HEK293 (cell line): ENCODE results near the gene SLC25A22.

ENCODE experiments used
- HOXC10 ChIP-seq: sonication (generic); formaldehyde crosslinking; IDR thresholded peaks from 2 replicates; pipeline ENCODE4 v1.8.1; 2023; ENCODE audit warnings: mild to moderate bottlenecking, missing genetic modification reagents
- KLF16 ChIP-seq: fragments of 450-650 bp; formaldehyde crosslinking; IDR thresholded peaks from 2 replicates; pipeline ENCODE4 v1.5.1; 2017; ENCODE audit warnings: missing biosample characterization, missing genetic modification characterization
- KLF9 ChIP-seq: fragments of 450-650 bp; formaldehyde crosslinking; IDR thresholded peaks from 2 replicates; pipeline ENCODE4 v1.5.1; 2016; ENCODE audit warnings: missing biosample characterization, missing genetic modification characterization, low read depth
- SCRT2 ChIP-seq: fragments of 450-650 bp; formaldehyde crosslinking; IDR thresholded peaks from 2 replicates; pipeline ENCODE4 v1.5.1; 2016; ENCODE audit warnings: missing biosample characterization, missing genetic modification characterization
- SP2 ChIP-seq: fragments of 450-650 bp; formaldehyde crosslinking; IDR thresholded peaks from 2 replicates; pipeline ENCODE4 v1.5.1; 2016; ENCODE audit warnings: missing biosample characterization, missing genetic modification characterization
- ZNF169 ChIP-seq: fragments of 450-650 bp; formaldehyde crosslinking; IDR thresholded peaks from 2 replicates; pipeline ENCODE4 v1.5.1; 2016; ENCODE audit warnings: missing biosample characterization, missing genetic modification characterization
- ZNF2 ChIP-seq: fragments of 450-650 bp; formaldehyde crosslinking; IDR thresholded peaks from 2 replicates; pipeline ENCODE4 v1.5.1; 2016; ENCODE audit warnings: missing biosample characterization, missing genetic modification characterization
- ZNF214 ChIP-seq: fragments of 450-650 bp; formaldehyde crosslinking; IDR thresholded peaks from 2 replicates; pipeline ENCODE4 v1.5.1; 2017; ENCODE audit warnings: missing biosample characterization, mild to moderate bottlenecking, missing genetic modification characterization, borderline replicate concordance
- ZNF223 ChIP-seq: fragments of 450-650 bp; formaldehyde crosslinking; IDR thresholded peaks from 2 replicates; pipeline ENCODE4 v1.5.1; 2016; ENCODE audit warnings: missing biosample characterization, missing genetic modification characterization
- ZNF24 ChIP-seq: fragments of 450-650 bp; formaldehyde crosslinking; IDR thresholded peaks from 2 replicates; pipeline ENCODE4 v1.5.1; 2016; ENCODE audit warnings: missing biosample characterization, missing genetic modification characterization
- ZNF266 ChIP-seq: fragments of 450-650 bp; formaldehyde crosslinking; IDR thresholded peaks from 2 replicates; pipeline ENCODE4 v1.5.1; 2016; ENCODE audit warnings: missing biosample characterization, missing genetic modification characterization, low read depth
- ZNF341 ChIP-seq: fragments of 450-650 bp; formaldehyde crosslinking; IDR thresholded peaks from 2 replicates; pipeline ENCODE4; 2016; ENCODE audit warnings: low read depth, missing biosample characterization, missing genetic modification characterization
- ZNF354C ChIP-seq: fragments of 450-650 bp; formaldehyde crosslinking; IDR thresholded peaks from 2 replicates; pipeline ENCODE4 v1.5.1; 2016; ENCODE audit warnings: missing biosample characterization, missing genetic modification characterization, low read depth, borderline replicate concordance
- ZNF366 ChIP-seq: fragments of 450-650 bp; formaldehyde crosslinking; conservative IDR thresholded peaks from 2 replicates; pipeline ENCODE4 v1.5.1; 2016; ENCODE audit warnings: missing biosample characterization, missing genetic modification characterization
- ZNF394 ChIP-seq: fragments of 450-650 bp; formaldehyde crosslinking; IDR thresholded peaks from 2 replicates; pipeline ENCODE4 v1.5.1; 2016; ENCODE audit warnings: missing biosample characterization, missing genetic modification characterization, mild to moderate bottlenecking, moderate library complexity, borderline replicate concordance
- ZNF555 ChIP-seq: fragments of 450-650 bp; formaldehyde crosslinking; conservative IDR thresholded peaks from 2 replicates; pipeline ENCODE4 v1.5.1; 2017; ENCODE audit warnings: missing biosample characterization, mild to moderate bottlenecking, missing genetic modification characterization, inconsistent platforms
- ZNF600 ChIP-seq: fragments of 450-650 bp; formaldehyde crosslinking; IDR thresholded peaks from 2 replicates; pipeline ENCODE4 v1.5.1; 2016; ENCODE audit warnings: missing biosample characterization, missing genetic modification characterization
- ZNF768 ChIP-seq: fragments of 450-650 bp; formaldehyde crosslinking; IDR thresholded peaks from 2 replicates; pipeline ENCODE4 v1.5.1; 2018; ENCODE audit warnings: missing biosample characterization, mild to moderate bottlenecking, missing genetic modification characterization
- ZNF776 ChIP-seq: fragments of 450-650 bp; formaldehyde crosslinking; IDR thresholded peaks from 2 replicates; pipeline ENCODE4 v1.5.0; 2017; ENCODE audit warnings: missing biosample characterization, missing genetic modification characterization, borderline replicate concordance
- ZNF837 ChIP-seq: fragments of 450-650 bp; formaldehyde crosslinking; IDR thresholded peaks from 2 replicates; pipeline ENCODE4 v1.5.1; 2016; ENCODE audit warnings: missing biosample characterization, missing genetic modification characterization
- TF ChIP-seq, protein P1 (sequence below): fragments of 450-650 bp; formaldehyde crosslinking; IDR thresholded peaks from 2 replicates; pipeline ENCODE4 v1.5.1; 2016; ENCODE audit warnings: missing biosample characterization, missing genetic modification characterization
- TF ChIP-seq, protein P2 (sequence below): fragments of 450-650 bp; formaldehyde crosslinking; IDR thresholded peaks from 2 replicates; pipeline ENCODE4 v1.5.1; 2017; ENCODE audit warnings: missing biosample characterization, missing genetic modification characterization
- TF ChIP-seq, protein P3 (sequence below): fragments of 450-650 bp; formaldehyde crosslinking; IDR thresholded peaks from 2 replicates; pipeline ENCODE4 v1.5.0; 2017; ENCODE audit warnings: missing biosample characterization, missing genetic modification characterization, borderline replicate concordance
- TF ChIP-seq, protein P4 (sequence below): fragments of 450-650 bp; formaldehyde crosslinking; IDR thresholded peaks from 2 replicates; pipeline ENCODE4 v1.5.1; 2016; ENCODE audit warnings: missing biosample characterization, missing genetic modification characterization
- TF ChIP-seq, protein P5 (sequence below): fragments of 450-650 bp; formaldehyde crosslinking; IDR thresholded peaks from 2 replicates; pipeline ENCODE4 v1.5.1; 2017; ENCODE audit warnings: missing biosample characterization, missing genetic modification characterization
- TF ChIP-seq, protein P6 (sequence below): sonication (generic); formaldehyde crosslinking; IDR thresholded peaks from 2 replicates; pipeline ENCODE4 v1.8.1; 2022; ENCODE audit warnings: mild to moderate bottlenecking, moderate library complexity, missing genetic modification reagents

The SLC25A22 gene

DNA sequence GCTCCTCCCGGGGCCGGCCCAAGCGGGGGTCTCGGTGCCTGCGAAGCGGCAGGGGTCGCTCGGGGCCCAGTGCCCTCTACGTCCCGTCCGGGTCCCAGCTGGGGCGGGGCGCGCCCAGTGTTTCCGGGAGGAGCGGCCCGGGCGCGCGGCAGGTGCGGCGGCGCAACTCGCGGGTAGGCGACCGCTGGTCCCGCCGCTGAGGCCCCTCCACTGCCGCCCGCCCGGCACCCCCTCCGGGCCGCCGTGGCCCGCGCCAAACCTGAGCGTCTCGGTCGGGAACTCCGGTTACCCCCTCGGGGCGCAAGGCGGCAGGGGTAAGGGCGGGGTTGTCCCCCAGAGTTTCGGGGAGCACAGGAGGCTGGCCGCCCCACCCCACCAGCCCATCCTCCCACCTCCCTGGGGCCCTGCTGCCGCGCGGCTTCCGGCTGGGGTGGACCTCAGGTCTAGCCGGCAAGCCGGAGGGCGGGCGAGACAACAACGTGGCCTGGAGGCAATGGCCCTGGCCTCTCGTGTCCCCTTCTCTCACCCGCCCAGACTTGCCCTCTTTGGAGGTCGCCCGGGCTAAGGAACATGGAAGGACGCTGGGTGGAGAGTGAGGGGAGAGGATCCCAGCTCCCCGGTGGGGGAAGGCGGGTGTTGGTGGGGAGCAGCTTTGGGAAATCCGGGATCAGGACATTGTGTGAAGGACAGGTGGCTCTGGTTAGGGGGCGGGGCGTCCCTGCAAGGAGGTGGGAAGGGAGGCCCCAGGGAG is 29.2 kb upstream of the SLC25A22 start (continued):
- TF ChIP-seq, protein P1, sequence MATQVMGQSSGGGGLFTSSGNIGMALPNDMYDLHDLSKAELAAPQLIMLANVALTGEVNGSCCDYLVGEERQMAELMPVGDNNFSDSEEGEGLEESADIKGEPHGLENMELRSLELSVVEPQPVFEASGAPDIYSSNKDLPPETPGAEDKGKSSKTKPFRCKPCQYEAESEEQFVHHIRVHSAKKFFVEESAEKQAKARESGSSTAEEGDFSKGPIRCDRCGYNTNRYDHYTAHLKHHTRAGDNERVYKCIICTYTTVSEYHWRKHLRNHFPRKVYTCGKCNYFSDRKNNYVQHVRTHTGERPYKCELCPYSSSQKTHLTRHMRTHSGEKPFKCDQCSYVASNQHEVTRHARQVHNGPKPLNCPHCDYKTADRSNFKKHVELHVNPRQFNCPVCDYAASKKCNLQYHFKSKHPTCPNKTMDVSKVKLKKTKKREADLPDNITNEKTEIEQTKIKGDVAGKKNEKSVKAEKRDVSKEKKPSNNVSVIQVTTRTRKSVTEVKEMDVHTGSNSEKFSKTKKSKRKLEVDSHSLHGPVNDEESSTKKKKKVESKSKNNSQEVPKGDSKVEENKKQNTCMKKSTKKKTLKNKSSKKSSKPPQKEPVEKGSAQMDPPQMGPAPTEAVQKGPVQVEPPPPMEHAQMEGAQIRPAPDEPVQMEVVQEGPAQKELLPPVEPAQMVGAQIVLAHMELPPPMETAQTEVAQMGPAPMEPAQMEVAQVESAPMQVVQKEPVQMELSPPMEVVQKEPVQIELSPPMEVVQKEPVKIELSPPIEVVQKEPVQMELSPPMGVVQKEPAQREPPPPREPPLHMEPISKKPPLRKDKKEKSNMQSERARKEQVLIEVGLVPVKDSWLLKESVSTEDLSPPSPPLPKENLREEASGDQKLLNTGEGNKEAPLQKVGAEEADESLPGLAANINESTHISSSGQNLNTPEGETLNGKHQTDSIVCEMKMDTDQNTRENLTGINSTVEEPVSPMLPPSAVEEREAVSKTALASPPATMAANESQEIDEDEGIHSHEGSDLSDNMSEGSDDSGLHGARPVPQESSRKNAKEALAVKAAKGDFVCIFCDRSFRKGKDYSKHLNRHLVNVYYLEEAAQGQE (tag by site-specific recombination) = no peak
- no peak for TF ChIP-seq ZNF354C (tag by site-specific recombination)
- no peak for TF ChIP-seq ZNF266 (tag by site-specific recombination)
- TF ChIP-seq ZNF600 = peak; percentile 87
- TF ChIP-seq ZNF555 (tag by site-specific recombination) = no peak
- TF ChIP-seq, protein P2, sequence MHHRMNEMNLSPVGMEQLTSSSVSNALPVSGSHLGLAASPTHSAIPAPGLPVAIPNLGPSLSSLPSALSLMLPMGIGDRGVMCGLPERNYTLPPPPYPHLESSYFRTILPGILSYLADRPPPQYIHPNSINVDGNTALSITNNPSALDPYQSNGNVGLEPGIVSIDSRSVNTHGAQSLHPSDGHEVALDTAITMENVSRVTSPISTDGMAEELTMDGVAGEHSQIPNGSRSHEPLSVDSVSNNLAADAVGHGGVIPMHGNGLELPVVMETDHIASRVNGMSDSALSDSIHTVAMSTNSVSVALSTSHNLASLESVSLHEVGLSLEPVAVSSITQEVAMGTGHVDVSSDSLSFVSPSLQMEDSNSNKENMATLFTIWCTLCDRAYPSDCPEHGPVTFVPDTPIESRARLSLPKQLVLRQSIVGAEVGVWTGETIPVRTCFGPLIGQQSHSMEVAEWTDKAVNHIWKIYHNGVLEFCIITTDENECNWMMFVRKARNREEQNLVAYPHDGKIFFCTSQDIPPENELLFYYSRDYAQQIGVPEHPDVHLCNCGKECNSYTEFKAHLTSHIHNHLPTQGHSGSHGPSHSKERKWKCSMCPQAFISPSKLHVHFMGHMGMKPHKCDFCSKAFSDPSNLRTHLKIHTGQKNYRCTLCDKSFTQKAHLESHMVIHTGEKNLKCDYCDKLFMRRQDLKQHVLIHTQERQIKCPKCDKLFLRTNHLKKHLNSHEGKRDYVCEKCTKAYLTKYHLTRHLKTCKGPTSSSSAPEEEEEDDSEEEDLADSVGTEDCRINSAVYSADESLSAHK (tag by site-specific recombination) = no peak
- TF ChIP-seq SCRT2 (tag by site-specific recombination) = peak; percentile 58
- peak; percentile 56 for TF ChIP-seq ZNF341 (tag by site-specific recombination)
- no peak for TF ChIP-seq KLF16 (tag by site-specific recombination)
- peak; percentile 78 for TF ChIP-seq SP2 (tag by site-specific recombination)
- TF ChIP-seq ZNF24 (tag by site-specific recombination) = no peak
- TF ChIP-seq ZNF366 (tag by site-specific recombination) = 0 out of 2 replicates have a peak, but pooled peaks have one; percentile 37
- TF ChIP-seq ZNF2 (tag by site-specific recombination) = no peak
- TF ChIP-seq ZNF223 (tag by site-specific recombination) = no peak
- TF ChIP-seq ZNF394 (tag by site-specific recombination) = peak; percentile 29; the same call in 1 of the 2 replicates
- no peak for TF ChIP-seq ZNF768 (tag by site-specific recombination)
- TF ChIP-seq, protein P3, sequence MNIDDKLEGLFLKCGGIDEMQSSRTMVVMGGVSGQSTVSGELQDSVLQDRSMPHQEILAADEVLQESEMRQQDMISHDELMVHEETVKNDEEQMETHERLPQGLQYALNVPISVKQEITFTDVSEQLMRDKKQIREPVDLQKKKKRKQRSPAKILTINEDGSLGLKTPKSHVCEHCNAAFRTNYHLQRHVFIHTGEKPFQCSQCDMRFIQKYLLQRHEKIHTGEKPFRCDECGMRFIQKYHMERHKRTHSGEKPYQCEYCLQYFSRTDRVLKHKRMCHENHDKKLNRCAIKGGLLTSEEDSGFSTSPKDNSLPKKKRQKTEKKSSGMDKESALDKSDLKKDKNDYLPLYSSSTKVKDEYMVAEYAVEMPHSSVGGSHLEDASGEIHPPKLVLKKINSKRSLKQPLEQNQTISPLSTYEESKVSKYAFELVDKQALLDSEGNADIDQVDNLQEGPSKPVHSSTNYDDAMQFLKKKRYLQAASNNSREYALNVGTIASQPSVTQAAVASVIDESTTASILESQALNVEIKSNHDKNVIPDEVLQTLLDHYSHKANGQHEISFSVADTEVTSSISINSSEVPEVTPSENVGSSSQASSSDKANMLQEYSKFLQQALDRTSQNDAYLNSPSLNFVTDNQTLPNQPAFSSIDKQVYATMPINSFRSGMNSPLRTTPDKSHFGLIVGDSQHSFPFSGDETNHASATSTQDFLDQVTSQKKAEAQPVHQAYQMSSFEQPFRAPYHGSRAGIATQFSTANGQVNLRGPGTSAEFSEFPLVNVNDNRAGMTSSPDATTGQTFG (tag by site-specific recombination) = no peak
- TF ChIP-seq, protein P4, sequence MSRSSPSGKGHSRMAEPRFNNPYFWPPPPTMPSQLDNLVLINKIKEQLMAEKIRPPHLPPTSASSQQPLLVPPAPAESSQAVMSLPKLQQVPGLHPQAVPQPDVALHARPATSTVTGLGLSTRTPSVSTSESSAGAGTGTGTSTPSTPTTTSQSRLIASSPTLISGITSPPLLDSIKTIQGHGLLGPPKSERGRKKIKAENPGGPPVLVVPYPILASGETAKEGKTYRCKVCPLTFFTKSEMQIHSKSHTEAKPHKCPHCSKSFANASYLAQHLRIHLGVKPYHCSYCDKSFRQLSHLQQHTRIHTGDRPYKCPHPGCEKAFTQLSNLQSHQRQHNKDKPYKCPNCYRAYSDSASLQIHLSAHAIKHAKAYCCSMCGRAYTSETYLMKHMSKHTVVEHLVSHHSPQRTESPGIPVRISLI (tag by site-specific recombination) = no peak
- 0 out of 2 replicates have a peak, but pooled peaks have one; percentile 58 for TF ChIP-seq KLF9
- TF ChIP-seq ZNF837 = no peak
- no peak for TF ChIP-seq HOXC10
- TF ChIP-seq ZNF214 (tag by site-specific recombination) = no peak
- TF ChIP-seq ZNF169 = no peak
- TF ChIP-seq, protein P5, sequence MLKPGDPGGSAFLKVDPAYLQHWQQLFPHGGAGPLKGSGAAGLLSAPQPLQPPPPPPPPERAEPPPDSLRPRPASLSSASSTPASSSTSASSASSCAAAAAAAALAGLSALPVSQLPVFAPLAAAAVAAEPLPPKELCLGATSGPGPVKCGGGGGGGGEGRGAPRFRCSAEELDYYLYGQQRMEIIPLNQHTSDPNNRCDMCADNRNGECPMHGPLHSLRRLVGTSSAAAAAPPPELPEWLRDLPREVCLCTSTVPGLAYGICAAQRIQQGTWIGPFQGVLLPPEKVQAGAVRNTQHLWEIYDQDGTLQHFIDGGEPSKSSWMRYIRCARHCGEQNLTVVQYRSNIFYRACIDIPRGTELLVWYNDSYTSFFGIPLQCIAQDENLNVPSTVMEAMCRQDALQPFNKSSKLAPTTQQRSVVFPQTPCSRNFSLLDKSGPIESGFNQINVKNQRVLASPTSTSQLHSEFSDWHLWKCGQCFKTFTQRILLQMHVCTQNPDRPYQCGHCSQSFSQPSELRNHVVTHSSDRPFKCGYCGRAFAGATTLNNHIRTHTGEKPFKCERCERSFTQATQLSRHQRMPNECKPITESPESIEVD = no peak
- TF ChIP-seq, protein P6, sequence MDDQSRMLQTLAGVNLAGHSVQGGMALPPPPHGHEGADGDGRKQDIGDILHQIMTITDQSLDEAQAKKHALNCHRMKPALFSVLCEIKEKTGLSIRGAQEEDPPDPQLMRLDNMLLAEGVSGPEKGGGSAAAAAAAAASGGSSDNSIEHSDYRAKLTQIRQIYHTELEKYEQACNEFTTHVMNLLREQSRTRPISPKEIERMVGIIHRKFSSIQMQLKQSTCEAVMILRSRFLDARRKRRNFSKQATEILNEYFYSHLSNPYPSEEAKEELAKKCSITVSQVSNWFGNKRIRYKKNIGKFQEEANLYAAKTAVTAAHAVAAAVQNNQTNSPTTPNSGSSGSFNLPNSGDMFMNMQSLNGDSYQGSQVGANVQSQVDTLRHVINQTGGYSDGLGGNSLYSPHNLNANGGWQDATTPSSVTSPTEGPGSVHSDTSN (CRISPR knock-in tag) = 0 out of 2 replicates have a peak, but pooled peaks have one; percentile 59
- TF ChIP-seq ZNF776 (tag by site-specific recombination) = no peak
